Endometrium (tissue), 2 donors: ENCODE data around the gene MYO5B.
"Not testable (repeated sequence)": the region's sequence is repeated elsewhere in the genome, so short reads cannot be mapped to it uniquely, and the experiment has no call there.

Experiments
- FAIRE-seq: peaks from 2 replicates; lab custom pipeline; 2012; peaks lifted over from hg19 to GRCh38; lab: Jason Lieb, UNC
- donor health status: control.
- donor health status: control.

Gene MYO5B

DNA sequence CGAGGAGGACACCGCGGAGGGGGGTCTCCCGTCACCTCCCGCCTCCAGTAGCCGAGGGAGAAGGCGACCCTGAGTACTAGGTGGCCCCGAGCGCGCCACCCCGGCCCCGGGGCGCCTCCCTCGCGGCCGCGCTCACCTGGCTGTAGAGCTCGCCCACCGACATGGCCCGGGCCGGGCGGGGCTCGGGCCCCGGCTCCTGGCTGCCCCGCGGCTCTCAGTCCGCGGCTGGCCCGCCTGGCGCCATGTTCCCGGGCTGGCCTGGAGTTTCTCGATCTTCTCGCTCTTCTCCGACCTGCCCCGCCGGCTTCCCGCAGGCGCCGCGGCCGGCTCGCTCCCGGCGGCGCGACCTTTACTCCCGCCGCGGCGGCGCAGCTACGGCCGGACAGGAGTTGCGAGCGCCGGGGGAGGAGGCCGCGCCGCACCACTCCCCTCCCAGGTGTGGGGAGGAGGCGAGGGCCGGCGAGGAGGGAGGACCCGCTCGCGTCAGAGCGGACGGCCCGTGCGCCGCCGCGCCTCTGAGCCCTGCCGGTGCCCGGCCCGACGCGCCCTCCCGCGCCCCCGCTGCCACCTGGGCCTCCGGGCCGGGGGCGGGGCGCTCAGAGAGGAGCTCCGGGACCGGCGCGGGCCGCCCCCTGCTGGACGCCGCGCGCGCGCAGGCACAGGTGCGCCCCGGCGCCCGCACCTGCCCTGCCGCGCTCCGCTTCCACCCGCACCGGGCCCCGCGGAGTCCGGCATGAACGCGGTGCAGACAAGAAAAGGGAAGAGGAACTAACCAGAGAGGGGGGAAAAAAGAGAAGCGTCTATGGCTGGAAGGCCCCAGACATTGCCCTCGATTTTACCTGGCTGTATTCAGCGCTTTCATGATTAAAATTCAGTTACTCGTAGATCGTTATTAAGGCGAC is at the start of gene MYO5B:
TSS of gene MYO5B (minus strand) at position 517 of the 902 bp plus-strand sequence. CDS start at position 163, 354 bp downstream.
- no peak for FAIRE-seq

DNA sequence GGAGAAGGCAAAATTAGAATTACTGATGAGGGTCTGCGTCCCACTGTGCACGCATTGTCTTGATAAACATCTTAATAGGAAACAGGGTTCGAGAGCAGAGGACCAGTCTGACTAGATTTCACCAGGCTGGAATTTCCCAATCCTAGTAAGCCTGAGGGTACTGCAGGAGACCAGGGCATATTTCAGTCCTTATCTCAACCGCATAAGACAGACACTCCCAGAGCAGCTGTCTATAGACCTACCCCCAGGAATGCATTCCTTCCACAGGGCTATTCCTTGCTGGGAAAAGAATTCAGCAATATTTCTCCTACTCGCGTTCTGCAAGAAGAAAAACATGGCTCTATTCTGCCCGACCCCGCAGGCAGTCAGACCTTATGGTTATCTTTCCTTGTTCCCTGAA is 46.8 kb upstream of the MYO5B start:
- FAIRE-seq: not testable (repeated sequence)

DNA sequence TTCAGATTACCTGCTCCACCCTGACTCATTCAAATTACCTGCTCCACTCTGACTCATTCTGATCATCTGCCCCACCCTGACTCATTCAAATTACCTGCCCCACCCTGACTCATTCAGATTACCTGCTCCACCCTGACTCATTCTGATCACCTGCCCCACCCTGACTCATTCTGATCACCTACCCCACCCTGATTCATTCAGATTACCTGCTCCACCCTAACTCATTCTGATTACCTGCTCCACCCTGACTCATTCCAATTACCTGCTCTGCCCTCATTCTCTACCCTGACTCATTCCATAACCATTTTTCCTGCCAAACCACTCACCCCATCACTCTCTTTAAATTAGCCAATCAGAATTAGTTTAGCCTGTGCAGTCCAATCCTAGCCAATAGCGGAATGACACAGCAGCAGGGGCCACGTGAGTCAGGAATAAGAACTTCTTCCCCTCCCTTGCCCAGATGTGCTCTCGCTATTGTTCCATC is 45.2 kb upstream of the MYO5B start:
- FAIRE-seq: no peak

DNA sequence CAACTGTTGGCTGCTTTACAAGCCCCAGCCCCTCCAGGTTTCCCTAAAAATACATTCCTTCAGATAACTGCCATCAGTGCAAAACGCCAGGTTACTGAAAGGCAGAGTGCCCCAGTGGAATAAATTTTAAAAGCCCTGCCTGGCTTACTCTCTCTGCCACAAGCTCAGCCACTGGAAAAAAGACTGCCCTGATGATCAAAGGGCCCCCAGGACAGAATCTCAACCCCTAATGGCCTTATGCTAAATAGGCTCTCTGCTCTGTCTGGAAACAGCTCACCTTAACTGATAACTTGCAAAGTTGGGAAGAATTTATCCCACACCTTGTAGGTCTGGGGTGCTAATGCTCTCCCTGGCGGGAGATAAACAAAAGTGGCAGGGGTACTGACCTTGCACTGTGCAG is 37.5 kb upstream of the MYO5B start:
- FAIRE-seq: no peak

DNA sequence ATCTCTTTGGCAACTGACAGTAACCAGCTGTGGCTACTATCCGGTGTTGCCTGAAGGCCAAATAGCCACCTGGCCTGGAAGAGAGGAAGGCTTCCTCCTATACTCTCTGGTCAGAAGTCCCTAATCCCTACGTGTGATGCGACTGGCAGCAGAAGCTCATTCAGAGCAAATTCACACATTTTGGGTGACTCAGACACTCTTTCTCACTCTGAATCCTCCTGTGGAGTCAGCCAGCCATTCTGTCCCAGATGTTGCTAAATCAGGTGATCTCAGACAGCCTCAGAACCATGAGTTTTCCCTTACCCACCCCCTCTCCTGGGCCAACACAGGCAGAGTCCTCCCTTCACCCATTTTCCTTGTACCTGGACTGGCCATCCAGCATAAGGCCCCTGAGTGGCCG is 36.7 kb upstream of the MYO5B start:
- no peak for FAIRE-seq

DNA sequence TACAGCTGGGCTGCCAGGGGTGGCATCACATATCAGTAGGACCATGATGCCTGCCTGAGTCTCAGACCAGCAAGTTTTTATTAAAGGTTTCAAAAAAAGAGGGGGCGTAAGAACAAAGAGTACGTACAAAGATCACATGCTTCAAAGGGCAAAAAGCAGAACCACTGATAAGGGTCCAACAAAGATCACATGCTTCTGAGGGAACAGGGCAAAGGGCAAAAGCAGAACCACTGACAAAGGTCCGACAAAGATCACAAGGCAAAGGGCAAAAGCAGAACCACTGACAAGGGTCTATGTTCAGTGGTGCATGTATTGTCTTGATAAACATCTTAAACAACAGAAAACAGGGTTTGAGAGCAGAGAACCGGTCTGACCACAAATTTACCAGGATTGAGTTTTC is 25.3 kb upstream of the MYO5B start:
- not testable (repeated sequence) for FAIRE-seq

DNA sequence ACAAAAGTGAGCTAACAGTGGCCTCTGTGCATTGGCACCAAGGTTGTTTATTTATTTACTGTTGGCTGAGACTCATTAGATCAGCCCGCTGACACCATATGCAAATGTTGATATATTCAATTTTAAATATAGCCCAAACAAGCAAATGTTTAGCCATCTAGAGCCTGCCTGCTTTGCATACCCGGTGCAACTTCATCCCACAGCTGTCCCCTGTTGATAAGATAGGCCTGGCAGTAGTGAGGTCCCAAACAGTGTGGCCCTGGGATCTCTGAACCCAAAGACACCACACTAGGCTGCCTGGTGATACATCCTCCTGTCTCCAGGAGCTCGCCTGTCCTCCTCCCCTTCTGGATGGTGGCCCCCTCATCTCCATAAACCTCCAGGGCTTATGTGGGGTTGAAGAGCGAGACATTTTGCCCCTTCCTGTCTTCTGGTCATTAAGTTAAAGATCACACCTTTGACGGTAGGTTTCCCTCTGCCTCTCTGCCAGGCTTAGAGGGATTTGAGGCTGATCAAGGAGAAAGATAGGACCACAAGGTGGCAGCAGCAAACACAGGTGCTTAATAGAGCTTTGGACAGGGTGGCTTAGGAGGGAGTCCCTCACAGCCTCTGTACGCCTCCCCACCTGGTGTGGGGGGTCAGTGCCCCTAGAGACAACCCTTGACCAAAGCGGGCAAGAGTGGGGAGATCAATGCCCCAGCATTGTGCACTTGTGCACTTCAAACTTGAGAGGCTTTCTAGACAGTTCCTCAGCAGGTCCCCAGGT is 23.7 kb upstream of the MYO5B start:
- no peak for FAIRE-seq

DNA sequence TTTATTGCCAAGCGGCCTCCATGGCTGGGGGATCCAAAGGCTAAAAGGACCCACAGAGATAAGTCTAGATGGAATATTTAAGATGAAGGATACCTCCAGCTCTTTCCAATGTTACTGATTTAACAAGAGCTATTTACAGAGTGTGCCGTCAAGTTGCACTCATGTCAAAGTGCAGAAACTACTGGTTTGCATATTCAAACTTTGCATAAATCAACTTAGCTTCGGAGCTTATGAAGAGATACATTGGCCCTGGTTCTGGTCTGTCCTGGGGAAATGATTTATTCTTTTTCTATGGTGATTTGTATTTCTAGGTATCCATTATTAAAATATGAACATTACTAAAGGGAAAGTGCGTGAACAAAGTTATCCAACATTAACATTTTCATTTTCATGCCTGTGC is 14.4 kb upstream of the MYO5B start:
- no peak for FAIRE-seq

DNA sequence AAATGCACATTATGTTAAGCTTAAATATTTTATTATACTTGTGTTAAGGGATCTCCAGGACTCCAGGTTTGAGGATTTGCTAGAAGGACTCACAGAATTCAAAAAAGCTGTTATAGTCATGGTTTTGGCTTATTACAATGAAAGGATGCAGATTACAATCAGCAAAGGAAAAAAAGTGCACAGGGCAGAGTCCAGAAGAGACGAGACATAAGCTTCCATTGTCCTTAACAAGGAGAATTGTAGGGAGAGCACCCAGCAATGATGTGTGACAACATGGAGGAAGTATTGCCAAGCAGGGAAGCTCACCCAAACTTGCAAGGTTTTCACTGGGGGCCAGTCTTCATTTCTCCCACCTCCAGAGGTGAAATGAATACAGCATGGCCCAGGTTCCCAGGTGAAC is 12.8 kb upstream of the MYO5B start:
- no peak for FAIRE-seq

DNA sequence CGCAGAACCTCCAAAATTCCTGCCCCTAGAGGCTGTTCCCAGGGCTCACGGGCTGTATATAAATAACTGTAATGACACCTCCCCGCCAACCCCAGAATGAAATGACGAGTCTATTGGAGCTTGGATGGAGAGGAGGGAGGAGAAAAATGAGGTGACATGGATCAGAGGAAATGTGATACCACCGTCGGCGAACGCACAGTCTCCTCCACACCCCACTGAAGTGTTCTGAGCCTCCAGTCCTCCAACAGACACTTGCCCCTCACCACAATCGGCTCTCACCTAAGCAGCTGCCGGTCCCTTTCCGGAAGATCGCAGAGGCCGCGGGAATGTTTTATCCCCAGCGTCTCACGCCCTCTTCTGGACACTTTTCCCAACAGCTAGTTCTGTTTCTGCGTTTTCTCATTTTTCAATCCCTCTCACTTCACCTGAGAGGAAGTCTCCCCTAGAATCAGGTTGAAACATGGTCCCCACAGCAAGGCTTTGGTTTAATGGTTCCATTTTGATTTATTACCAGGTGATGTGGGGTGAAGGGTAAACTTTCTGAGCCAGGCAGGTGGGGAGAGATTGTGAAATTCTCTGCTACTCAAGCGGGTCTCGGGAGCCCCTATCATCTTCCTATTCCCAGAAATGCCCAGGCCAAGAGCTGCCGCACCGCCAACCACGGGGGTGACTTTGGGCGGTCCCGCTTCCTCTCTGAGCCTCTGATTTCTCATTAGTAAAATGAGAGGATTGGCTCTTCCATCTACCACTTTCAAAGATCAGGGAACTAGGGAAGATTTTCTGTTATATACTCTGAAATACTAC is 9.1 kb upstream of the MYO5B start:
- no peak for FAIRE-seq

DNA sequence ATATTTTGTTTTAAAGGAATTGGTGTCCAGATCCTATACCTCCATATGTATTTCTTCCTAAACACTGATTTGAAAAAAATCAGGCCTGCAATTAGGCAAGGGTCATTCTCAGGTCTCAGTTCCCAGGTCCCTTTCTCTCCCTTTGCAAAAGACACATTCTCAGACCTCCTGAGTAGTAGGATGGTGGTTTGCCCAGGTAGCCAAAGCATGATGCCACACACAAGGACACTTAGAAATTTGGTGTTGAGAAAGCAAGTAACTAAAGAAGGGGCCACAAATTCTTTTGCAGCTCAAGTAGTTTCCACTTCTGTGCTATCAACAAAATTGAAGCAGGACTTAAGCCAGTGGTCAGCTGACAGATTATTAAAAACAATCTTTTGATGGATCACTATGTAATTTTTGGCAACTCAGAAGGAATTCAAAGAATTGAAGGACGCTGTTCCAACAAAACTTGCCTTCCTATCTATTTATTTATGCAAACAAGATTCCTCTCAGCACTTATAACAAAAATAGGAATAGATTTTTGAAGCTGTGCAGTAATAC is 6.6 kb upstream of the MYO5B start:
- no peak for FAIRE-seq

DNA sequence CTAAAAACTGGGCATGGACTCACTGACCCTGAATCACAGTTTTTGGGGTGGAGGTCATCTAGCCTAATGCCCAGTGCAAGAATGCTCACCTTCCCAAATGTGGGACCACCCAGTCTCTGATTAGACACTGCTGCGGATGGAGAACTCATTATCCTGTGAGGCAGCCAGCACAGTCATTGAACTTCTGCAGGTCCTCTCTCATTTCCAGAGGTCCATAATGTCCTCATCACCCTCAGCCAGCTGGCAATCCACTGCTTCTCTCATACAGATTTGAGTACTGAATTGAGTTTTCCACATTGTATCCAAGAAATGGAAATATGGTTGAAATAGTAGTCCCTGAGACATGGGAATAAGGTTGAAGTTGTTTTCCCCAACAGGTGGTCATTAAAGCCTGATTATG is 5.0 kb upstream of the MYO5B start:
- FAIRE-seq: no peak

DNA sequence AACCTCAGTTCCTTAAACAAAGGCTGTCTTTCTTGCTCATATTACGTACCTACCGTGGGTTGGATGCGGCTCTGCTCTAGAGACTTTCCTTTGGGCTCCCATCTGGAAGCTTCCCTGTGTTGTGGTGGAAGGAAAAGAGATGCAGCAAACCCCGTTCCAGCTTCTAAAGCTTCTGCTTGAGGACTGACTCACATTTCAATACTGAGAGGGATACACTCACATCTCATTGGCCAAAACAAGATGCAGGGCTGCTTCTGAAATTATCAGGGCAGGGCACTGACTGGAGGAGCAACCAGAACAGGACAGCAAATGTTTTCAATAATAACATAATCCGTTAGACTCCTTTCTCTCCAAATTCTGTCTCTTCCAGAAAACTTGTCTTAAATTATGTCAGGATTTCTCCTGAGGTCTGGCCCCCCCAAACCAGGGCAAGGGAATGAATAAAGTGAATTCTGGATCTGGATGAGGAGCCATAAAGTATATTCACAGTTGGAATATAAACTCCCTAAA is 4.5 kb upstream of the MYO5B start:
- FAIRE-seq: no peak

DNA sequence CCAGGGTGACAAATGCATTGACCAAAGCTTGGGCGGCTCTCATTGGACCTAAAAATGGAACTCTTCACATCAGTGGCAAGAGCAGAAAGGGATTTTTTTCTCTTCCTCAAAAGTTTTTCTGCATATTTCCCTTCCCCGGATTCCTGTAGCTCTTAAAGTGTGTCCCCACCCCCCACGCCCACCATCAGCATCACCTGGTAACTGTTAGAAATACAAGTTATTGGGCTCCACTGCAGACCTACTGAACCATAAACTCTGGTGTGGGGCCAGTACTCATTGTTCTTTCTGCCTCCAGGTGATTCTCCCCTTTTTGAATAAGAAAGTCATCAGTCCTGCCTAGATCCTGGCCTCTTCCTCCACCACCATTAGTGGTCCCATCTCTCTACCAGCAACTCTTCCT is 1.3 kb upstream of the MYO5B start:
- no peak for FAIRE-seq

DNA sequence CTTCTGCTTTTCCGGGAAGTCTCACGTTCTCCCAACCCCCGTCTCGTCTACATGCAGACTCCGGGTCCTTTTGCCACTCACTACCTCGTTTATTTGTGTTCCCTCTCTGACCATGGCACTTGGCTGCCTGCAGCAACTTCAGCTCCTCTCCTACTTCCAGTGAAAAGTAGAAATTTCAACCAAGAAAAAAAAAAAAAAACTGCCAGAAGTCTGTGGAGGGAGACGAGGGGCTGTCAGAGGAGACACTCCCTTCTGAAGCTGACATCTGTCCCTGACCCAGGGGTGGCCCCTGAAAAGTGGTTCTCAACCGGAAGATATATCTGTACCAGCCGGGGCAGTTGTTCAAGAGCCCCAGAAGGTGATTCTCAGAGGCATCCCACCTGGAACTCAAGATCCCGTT is 742 bp upstream of the MYO5B start:
- FAIRE-seq: no peak

DNA sequence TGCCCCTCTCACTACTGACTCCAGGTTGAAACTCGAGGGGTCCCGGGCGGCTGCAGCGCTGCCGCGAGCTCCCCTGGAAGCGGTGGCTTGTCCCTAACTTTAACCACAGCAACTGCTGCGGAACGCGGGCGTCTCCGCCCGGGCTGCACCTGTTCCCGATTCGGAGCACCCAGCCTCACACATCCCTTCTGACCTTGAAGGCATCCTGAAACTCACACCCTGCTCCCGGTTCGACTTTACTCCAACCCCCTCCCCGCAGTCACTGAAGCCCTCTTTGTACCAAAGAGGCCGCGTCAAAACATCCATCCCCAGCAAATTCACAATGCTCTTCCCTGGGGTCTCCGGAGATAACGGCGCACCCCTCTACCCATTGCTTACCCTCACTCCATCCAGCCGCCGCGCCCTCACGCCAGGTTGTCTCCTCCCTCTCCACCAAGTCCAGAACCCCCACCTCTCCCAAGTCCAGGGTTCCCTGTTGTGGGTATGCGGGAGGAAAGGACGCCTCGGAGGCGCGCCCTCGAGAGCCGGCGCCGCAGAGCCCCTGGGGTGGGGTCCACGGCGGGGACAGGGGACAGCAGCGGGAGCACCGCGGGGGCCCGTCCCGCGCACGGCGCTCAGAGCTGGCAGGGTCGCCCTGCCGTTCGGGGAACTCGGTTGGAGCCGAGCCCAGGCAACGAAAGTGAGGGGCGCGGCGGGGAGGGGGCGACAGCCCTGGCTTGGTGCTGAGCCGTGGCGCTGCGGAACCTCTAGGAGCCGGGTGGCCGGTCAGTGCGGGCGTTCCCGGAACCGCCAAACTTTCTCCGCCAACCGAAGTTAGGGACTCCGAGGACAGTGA is 934 bp downstream of the MYO5B start:
- no peak for FAIRE-seq

DNA sequence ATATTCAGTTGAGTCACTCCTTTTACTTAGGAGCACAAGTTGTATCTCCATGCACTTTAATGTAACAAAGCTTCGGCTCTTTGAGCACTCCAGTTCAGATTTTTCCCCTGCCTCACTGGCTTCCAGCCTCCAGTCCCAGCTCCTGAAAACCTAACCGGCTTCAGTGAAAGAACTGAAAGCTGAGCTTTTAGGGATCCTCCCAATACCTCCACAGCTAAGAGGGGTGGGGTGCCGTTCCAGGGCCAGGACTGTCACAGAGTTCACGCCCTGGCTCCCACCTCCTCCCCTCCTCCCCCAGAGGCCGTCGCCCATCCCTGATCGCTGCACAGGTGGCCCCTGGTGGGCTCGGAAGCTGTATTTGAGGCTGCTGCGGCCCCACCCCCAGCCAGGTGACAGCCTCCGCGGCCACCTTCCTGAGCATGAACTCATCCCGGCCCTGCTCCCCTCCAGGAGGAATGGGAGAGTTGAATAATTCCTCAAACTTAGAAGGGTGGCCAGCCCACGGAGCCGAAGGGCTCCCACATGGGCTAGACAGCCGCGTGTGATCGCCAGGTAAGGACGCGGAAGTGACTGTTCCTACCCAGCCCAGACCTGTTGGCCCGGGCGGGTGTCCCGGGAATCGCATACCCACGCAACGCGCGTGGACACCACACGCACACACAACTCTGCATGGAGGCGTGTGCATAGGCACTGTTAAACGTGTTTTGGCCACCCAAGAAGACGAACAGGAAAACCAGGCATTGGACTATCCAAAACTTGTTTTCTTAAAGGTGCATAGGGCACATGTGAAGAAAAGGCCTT is 1.8 kb downstream of the MYO5B start:
- FAIRE-seq: no peak

DNA sequence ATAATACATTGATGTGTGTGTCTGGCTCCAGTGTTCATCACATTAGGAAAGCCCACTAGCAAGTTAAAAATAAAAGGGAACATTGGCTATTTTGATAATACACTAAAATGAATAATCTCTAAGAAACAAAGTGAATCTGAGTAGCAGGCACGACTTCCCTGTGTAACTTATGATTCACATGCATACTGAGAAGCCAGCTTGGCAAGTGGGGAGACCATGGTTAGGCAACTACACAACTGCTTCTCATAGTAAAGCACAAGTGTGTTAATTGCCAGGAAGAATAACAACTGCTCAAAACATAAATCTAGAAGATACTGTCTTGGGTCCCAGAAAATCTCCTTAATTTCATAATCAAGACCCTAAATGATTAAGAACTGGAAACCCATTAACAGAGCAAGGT is 4.0 kb downstream of the MYO5B start:
- FAIRE-seq: no peak

DNA sequence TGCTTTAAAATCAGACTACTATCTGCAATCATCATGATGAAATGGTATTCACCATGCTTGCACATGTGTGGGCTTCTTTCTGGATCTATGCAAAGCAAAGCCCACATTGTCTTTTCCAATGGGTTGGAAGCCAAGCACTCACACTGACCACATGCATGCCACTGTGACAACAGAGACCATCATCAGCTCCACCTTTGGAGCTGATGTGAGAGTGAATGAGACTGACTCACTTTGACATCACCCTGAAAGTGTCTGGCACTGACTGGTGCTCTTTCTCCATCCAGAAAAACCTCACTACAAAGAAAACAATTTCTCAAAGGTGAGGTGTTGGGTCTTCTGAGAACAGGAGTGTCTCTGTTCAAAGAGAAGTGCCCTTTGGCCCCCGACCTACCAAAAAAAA is 4.7 kb downstream of the MYO5B start:
- no peak for FAIRE-seq

DNA sequence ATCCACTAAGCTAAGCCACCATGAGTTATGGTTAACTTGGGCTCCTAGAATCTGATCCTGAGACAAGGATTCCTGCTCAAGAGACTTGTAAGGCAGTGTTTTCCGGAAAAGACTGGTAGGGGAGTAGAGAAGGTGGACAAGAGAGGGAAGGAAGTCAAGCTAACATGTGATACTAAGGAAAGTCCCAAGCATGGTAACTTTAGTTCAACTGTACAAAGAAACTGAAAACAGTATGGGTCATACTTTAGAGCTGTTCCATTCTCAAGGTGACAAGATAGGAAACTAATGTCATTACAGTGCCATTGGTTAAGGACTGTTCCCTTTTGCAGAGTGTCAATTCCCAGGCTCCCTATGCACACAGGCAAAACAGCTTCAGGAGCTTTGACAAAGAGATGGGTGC is 5.8 kb downstream of the MYO5B start:
- no peak for FAIRE-seq
